Measurements from ENCODE around the gene RGS10. TPM values are rescaled to one million over a fixed set of nuclear protein-coding genes. Genes with fewer than 3 reads are reported as not detected.

The RGS10 gene
- total RNA-seq, 6 donors from 2014 or later = 11.7 to 39.3 (median 26.5) TPM

GRCh38 chr10:119460369-119461195 is 81.9 kb downstream of the RGS10 start:
- H3K36me3 ChIP-seq = peaks cover 0 to 31% (median 14%) of the 10 kb centered on the region in 4 donors
- no peaks in the 10 kb centered on the region for H3K27me3 ChIP-seq
- 80 to 82% methylated on average over 7 to 11 of the region's 11 CpGs for WGBS, 2 donors
- ATAC-seq (ENCODE audit: low FRiP score in 2 of 2) (peak; percentile 20), DNase-seq (no peak)
- TF ChIP-seq POLR2AphosphoS5 (IDR thresholded peaks at IDR 0.05) (no peak), CTCF (IDR thresholded peaks at IDR 0.05) (no peak), EP300 (IDR thresholded peaks at IDR 0.05) (no peak), POLR2A (IDR thresholded peaks at IDR 0.05) (no peak)
- no peak overlapping the region for H3K27ac ChIP-seq
- no peaks in the 10 kb centered on the region for H3K4me1 ChIP-seq
- H3K9me3 ChIP-seq = no peaks in the 10 kb centered on the region
- H3K4me3 ChIP-seq = no peak overlapping the region

DNA sequence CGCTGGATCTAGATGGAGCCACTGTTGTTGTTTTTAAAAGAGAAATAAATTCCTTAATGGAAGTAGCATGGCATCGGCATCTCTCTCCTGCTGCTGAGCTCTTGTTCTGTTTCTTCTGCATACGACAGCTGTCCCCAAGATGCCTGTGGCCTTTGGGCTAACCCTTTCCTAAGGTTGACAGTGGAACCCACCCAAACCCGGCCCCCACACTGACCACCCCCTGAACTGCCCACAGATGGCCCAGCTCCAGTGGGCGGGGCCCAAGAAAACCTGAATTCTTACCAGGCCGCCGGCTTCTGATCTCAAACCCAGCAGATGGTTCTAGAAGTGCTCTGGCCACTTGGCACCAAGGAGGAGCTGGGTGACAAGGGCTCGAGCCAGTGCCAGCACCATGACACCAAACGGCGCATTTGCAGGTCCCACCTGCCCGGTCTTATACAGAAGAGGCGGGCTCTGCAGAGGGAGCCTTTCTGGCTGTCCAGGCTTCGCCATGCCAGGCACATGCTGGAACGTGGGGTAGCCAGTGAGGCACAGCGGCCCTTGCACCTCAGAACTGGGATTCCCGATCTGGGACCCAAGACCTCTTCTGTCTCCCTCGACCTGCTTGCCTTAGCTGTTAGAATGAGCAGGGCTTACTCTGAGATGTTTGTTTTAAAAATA is 82.7 kb downstream of the RGS10 start:
- ATAC-seq (ENCODE audit: low FRiP score in 2 of 2) (no peak), DNase-seq (no peak)
- no peaks in the 10 kb centered on the region for H3K9me3 ChIP-seq
- H3K4me1 ChIP-seq = no peaks in the 10 kb centered on the region
- H3K36me3 ChIP-seq = peaks cover 0 to 39% (median 18%) of the 10 kb centered on the region in 4 donors
- H3K4me3 ChIP-seq = no peak overlapping the region
- no peak for TF ChIP-seq EP300 (IDR thresholded peaks at IDR 0.05)
- TF ChIP-seq CTCF (IDR thresholded peaks at IDR 0.05) = no peak
- no peak for TF ChIP-seq POLR2A (IDR thresholded peaks at IDR 0.05)
- H3K27ac ChIP-seq = no peak overlapping the region
- WGBS, 2 donors = 90 to 92% methylated on average over 11 to 17 of the region's 17 CpGs
- H3K27me3 ChIP-seq = no peaks in the 10 kb centered on the region

- Histone ChIP-seq H3K27ac (no peak overlapping the region), H3K4me1 (no peaks in the 10 kb centered on the region), H3K27me3 (no peaks in the 10 kb centered on the region), H3K36me3 (peaks cover 0 to 55% (median 32%) of the 10 kb centered on the region in 4 donors), H3K4me3 (no peak overlapping the region), H3K9me3 (no peaks in the 10 kb centered on the region)
- ATAC-seq (ENCODE audit: low FRiP score in 2 of 2) = no peak
- no peak for TF ChIP-seq POLR2A (IDR thresholded peaks at IDR 0.05)
- no peak for TF ChIP-seq POLR2AphosphoS5 (IDR thresholded peaks at IDR 0.05)
- TF ChIP-seq CTCF (IDR thresholded peaks at IDR 0.05) = no peak
- TF ChIP-seq EP300 (IDR thresholded peaks at IDR 0.05) = no peak
- WGBS, 2 donors = 87 to 92% methylated on average over 18 to 24 of the region's 28 CpGs
- peak in 1 of 2 donors; percentile 66 for DNase-seq
Measured at GRCh38 chr10:119457966-119458766, 84.4 kb downstream of the RGS10 start.

GRCh38 chr10:119456435-119456810 is 86.1 kb downstream of the RGS10 start:
- H3K36me3 ChIP-seq = peaks cover 0 to 73% (median 48%) of the 10 kb centered on the region in 4 donors
- no peak for TF ChIP-seq EP300 (IDR thresholded peaks at IDR 0.05)
- TF ChIP-seq CTCF (IDR thresholded peaks at IDR 0.05) = no peak
- no peak for TF ChIP-seq POLR2A (IDR thresholded peaks at IDR 0.05)
- TF ChIP-seq POLR2AphosphoS5 (IDR thresholded peaks at IDR 0.05) = no peak

More at GRCh38 chr10:119456435-119456810, 86.1 kb downstream of the RGS10 start:
- H3K27me3 ChIP-seq = no peaks in the 10 kb centered on the region
- WGBS, 2 donors = 74 to 87% methylated on average over 3 to 7 of the region's 7 CpGs
- ATAC-seq (ENCODE audit: low FRiP score in 2 of 2) (no peak), DNase-seq (no peak)
- H3K4me1 ChIP-seq = no peaks in the 10 kb centered on the region
- no peaks in the 10 kb centered on the region for H3K9me3 ChIP-seq
- no peak overlapping the region for H3K27ac ChIP-seq
- H3K4me3 ChIP-seq = no peak overlapping the region

All from upper lobe of left lung (tissue), 6 donors.